NOMO-1 (cell line): ENCODE data around the gene STUM.
"Not testable (repeated sequence)": the region's sequence is repeated elsewhere in the genome, so short reads cannot be mapped to it uniquely, and the experiment has no call there.

Experiments
- DNase-seq, 2 experiments: peaks; one replicate each; lab custom pipeline; 2025; ENCODE audit not compliant: unreplicated experiment in 2 of 2; lab: John Stamatoyannopoulos, UW

STUM gene, protein sequence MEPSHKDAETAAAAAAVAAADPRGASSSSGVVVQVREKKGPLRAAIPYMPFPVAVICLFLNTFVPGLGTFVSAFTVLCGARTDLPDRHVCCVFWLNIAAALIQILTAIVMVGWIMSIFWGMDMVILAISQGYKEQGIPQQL

DNA sequence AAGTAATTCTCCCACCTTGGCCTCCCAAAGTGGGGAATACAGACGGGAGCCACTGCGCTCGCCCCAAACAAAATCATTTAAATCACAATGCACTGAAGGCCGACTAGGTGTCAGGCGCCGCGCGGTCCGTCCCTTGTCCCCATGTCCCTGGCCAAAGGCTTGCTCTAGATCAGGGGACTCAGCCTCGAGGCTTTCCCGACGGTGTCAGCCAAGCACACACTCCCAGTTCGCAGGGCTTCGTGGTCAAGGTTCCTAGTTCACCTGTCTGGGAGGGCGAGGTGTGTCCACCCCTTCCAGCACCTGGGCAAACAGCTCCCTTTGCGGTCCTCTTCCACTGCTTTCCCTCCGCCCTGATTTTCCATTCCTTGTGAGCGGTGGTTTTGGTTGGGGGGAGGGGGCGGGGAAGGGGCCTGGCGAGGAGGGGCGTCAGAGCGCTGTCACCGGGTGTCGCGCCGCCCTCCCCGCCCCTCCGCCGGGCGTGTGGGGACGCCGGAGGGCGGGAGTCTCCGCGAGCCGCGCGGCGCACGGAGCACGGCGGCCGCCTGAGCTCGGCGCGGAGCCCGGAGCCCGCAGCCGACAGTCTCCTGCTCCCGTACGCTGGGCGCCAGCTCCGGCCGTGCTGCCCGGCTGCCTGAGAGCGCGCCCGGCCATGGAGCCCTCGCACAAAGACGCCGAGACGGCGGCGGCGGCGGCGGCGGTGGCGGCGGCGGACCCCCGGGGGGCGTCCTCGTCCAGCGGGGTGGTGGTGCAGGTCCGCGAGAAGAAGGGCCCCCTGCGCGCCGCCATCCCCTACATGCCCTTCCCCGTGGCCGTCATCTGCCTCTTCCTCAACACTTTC lies at the start of gene STUM:
Gene STUM, plus strand, starts transcription at position 509 of the 838 bp plus-strand sequence. Its CDS starts 141 bp downstream, at position 650.
- DNase-seq = peak; percentile 4 to 5

GRCh38 chr1:226499699-226500098 lies 48.9 kb upstream of the STUM start:
- not testable (repeated sequence) for DNase-seq

DNA sequence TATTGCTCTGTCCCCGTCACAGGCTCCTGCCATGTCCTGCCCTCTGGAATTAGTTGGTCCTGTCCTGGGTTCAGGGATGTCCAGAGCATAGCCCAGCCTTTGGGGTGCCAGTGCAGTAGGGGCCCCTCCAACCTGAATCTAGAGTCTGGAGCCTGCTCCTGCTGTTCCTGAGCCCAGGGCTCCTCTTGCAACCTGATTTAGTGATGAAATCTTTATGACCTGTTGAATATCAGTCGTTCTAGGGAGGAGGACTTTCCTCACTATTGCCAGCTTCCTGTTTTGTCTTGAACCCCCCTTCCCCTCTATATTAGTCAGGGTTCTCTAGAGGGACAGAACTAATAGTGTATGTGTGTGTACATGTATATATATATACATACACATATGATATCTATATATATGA lies 42.5 kb upstream of the STUM start:
- no peak for DNase-seq

GRCh38 chr1:226506921-226507320 lies 41.6 kb upstream of the STUM start:
- DNase-seq = no peak

DNA sequence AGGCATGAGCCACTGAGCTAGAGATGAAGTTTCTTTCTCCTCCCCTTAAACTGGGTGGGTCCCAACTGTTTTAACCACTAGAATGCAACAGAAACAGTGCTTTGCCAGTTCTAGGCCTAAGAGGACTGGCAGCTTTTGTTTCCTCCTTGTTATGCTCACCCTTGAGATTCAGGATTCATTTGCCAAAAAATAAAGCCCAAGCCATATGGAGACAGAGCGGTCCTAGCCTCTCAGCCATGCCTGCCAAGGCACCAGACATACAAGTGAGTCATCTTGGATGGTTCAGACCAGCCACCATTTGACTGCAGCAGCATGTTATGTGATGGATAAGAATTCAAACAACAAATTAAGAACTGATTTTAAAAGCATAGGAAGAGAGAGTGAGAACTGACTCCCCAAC lies 38.1 kb upstream of the STUM start:
- DNase-seq = no peak

- DNase-seq = no peak
These were observed 37.3 kb upstream of the STUM start for GRCh38 chr1:226511296-226511695.

DNA sequence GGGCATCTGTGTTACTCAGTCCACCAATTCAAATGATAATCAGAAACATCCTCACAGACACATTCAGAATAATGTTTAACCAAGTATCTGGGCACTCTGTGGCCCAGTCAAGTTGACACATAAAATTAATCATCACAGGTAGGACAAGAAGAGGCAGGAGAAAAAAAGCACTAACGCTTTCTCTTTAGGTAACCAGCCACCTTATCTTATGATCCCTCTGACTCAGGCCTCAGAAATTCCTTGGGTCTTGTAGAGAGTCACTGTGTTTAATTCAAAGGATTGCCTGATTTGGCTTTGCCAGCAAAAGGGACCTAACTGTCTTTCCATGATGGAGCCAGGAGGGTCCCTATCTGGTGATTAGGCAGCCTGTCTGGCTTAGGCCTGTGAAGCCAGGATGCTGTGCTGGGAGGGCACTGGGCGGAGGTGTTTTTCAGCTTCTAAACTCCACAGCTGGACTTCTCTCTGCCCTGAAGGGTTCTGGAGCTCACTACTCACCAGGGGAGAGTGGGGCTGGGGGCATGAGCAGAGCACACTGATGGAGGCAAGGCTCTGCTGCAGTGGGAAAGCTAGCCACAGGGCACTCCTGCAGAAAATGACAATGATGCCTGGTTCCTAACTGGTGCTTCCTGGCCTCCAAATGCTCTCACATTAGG lies 36.4 kb upstream of the STUM start:
- no peak for DNase-seq

GRCh38 chr1:226518375-226518774 lies 30.2 kb upstream of the STUM start:
- DNase-seq = no peak

GRCh38 chr1:226519135-226519534 lies 29.4 kb upstream of the STUM start:
- DNase-seq = no peak

DNA sequence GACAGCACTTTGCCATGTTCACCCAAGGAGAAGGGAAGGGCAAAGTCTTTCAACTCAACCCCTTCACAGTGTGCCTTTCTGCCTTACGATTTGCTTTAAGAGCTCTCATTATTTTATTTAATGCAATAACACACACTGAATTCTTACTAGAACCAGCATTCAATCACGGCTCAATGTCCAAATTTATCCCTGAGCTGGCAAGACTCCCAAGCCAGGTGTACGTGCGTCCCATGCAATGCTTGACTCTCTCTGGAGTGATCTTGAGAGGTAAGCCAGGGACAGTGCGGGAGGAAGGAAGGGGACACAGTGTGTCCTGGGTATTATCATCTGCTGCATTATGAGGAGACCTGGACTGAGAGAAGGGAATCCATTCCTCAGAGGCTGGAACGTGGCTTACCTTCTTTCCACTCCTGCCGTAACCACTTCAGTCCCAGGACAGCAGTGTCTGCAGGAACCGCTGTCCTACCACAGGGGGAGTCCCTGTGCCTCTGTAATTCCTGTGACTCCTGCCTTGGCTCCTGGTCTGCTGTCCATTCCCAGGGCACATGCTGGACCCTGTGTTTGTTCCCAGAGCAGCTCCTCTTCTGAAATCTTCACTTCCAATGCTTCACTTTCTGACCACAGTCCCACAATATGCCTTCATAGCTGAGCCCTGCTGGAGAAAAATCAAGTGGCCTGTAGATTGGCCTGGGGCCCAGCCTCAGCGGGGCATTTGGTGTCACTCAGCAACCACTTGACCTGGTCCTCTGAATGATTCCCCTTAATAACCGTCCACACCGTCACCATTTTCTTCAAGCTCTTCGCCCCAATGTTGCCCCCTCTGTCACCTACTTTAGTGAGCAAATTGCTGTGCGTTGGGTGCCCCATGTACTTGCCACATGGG lies 28.6 kb upstream of the STUM start:
- DNase-seq = no peak

- DNase-seq = no peak
These were observed 27.8 kb upstream of the STUM start for GRCh38 chr1:226520640-226521355.

- no peak for DNase-seq
These were observed 24.7 kb upstream of the STUM start for GRCh38 chr1:226523646-226524406.

GRCh38 chr1:226524547-226524946 lies 24.0 kb upstream of the STUM start:
- no peak for DNase-seq

DNA sequence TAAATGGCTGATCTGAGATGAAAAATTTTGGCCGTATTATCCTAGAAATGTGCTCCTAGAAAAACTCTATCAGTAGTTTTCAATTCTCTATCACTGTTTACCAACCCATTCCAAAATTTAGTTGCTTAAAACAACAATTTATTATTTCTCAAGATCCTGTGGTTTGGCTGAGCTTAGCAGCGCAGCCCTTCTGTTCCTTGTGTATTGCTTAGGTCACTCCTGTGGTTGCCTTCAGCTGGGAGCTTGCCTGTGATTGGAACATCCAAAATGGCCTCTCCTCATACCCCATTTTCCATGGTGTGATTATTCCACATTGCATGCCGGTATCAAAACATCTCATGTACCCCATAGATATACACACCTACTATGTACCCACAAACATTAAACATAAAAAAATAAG lies 22.8 kb upstream of the STUM start:
- DNase-seq = no peak

- DNase-seq = no peak
These were observed 21.6 kb upstream of the STUM start for GRCh38 chr1:226526801-226527595.

DNA sequence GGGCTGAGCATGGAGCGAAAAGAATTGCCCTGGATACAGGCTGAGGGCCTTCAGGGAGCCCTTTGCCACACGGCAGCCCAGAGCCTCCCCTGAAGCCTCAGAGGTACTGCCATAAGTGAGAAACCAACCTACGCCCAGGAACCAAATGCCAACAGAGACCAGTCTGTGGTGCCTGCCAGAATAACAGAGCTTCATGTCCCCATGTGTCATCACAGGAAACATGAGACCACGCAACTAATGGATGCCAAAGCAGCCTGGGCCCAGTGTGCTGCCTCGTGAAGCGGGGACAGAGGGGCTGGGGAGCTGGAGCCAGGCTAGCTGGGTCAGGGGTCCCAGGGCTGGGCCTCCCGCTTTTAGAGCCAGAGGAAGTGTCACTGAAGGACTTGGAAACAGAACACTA lies 18.7 kb upstream of the STUM start:
- DNase-seq = no peak

- DNase-seq = no peak
These were observed 18.0 kb upstream of the STUM start for GRCh38 chr1:226530591-226530990.

GRCh38 chr1:226531360-226532093 lies 17.0 kb upstream of the STUM start:
- no peak for DNase-seq
